NOMO-1 treated with DMSO at 0.1 percent for 48 hours (cell line): ENCODE data around the gene STMN1.
"Not testable (repeated sequence)": the region's sequence is repeated elsewhere in the genome, so short reads cannot be mapped to it uniquely, and the experiment has no call there.

Source experiments
- DNase-seq: peaks from one replicate; lab custom pipeline; 2025; ENCODE audit not compliant: unreplicated experiment; lab: John Stamatoyannopoulos, UW

STMN1 gene

DNA sequence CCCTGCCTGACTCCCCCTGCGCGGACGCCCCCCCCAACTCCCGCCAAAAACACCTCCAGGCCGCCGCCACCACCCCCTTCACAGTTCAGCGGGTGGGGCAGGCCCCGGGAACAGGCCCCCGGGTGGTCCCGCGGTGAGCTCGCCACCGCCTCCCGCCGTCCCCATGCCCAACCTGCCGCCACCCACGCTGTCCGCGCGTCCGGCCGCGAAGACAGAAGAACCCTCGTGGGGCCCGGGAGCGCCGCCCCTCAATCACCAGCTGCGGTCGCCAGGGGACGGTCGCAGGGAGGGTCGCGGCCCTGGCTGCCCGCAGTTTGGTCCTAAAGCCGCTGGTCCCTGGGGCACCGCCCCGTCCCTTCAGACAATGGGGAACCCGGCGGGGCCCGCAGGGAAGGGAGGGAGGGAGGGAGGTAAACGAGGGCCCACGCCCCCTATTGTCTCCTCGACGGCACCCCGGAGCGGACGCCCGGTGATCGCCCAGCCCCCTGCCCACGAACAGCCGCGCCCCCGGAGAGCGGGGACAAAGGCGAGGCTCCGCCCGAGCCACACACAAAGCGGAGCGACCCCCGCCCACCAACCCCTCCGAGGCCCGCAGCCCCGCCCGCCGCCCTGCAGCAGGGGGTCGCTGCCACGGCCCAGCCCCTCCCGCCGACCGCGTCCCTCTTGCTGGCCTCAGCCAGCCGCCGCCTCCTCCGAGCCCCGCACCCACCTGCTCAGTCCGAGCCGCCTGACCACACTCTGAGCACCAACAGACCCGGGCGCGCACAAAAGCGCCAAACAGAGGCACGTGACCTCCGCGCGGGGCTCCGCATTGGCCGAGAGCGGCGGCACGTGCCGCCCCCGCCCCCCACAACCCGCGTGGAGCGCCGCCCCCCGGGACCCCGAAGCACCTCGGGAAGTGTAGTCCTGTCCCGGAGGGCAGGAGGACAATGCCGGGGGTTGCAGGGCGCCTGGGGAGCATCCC lies at the start of gene STMN1:
STMN1 (minus strand) TSS at position 740 of the 964 bp plus-strand sequence. CDS start 1,743 bp downstream, outside the sequence.
- DNase-seq = peak; percentile 89

DNA sequence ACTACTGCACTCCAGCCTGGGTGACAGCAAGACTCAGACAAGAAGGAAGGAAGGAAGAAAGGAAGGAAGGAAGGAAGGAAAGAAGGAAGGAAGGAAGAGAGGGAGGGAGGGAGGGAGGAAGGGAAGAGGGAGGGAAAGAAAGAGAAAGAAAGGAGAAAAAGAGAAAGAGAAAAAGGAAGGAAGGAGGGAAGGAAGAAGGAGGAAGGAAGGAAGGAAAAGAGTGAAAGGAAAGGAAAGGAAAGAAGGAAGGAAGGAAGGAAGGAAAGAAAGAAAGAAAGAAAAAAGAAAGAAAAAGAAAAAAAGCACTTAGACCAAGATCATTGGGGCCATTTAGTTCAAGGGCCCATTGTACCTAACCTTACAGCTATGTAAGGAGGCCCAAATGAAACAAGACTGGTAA lies 49.3 kb upstream of the STMN1 start:
- no peak for DNase-seq

DNA sequence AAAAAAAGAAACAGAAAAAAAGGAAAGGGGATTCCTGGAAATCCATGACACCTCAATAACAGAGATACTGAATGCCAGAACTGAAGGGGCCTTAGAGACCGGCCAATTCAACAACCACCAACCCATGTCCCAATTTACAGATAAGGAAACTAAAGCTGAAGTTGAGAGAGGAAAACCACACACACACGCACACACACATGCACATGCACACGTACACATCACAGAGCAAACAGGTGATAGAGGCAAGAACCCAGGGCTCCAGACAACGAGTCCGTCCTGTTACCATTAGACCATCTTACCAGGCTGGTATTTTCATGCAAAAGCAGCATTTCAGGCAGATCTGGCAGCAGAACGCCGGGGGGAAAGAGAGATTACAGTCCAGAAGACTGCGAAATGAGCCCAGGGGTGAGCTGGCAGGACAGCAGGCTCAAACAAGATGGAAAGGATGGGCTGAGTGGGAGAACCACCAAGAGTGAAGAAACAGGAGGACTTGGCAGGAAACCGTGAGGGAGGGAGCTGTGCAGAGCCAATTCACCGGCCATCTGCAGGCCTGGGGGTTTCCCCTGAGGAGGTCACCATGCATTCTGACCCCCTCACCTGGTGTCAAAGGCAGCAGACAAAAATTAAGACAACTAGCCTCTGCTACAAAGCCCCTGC lies 48.2 kb upstream of the STMN1 start:
- no peak for DNase-seq

DNA sequence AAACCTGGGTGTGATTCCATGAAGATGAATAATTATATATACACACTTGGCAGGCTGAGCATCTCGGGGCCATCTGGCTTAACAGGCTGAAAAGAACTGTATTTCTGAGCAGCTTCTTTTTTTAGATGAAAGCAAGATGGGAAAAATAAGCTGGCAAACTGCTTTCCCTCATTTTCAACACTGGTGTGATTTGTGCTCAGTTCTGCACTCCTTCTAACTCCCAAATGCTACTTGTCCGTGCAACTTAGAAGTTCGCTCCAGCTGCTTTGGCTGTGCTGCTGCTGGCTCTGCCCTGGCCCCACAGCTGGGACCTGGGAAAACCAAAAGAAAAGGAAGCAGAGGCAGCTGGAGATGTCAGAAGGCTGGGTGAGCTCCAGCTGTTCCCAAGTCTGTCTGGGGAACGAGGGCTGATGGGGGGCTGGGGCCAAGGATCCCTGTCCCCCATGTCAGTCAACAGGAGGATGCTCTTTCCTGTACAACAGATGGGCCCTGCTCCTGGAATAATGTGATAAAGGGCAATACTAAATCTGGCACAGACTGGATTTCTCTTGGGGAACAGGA lies 46.7 kb upstream of the STMN1 start:
- no peak for DNase-seq

DNA sequence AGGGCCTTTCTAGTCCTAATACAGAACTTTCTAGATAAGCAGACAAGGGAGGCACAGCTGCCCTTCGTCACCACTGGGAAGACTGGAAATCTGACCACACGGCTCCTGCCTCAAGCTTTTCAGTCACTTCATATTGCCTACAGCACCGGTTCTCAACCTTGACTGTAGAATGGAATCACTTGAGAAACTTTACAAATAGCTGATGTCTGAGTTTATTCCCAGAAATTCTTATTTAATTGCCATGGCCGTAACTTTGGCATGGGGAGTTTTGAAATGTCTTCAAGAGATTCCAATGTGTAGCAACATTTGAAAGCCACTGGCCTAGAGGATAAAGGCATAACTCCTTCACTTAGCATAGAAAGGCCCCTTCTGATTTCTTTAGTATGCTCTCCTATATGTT lies 42.4 kb upstream of the STMN1 start:
- no peak for DNase-seq

DNA sequence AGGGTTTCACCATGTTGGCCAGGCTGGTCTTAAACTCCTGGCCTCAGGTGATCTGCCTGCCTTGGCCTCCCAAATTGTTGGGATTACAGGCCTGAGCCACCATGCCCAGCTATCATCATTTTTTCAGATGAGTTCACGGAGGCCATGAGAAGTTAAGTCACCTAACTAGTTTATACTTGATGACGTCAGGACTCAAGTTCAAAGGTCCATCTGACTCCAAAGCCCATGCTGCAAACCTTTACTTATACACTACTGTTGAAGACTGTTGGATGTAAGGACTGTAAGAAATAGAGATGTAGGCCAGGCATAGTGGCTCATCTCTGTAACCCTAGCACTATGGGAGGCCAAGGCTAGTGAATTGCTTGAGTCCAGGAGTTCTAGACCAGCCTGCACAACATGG lies 40.8 kb upstream of the STMN1 start:
- no peak for DNase-seq

DNA sequence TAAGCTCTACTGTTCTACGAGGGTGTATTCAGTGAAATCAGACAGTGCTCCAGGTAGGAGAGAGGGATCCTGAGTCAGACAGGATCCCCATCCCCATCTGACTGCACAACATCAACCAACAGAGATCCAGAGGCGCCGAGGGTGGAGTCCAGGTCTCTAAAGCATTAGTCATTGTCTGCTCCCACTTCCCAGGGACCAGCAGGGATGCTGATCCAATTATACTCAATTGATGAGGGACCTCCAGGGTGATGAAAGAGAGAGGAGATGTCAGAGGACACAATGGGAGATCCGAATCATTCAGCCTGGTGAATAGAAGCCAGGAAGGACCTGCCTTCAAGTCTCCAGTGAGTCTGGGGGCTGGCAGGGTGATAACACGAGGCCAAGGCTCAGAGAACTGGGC lies 39.5 kb upstream of the STMN1 start:
- no peak for DNase-seq

DNA sequence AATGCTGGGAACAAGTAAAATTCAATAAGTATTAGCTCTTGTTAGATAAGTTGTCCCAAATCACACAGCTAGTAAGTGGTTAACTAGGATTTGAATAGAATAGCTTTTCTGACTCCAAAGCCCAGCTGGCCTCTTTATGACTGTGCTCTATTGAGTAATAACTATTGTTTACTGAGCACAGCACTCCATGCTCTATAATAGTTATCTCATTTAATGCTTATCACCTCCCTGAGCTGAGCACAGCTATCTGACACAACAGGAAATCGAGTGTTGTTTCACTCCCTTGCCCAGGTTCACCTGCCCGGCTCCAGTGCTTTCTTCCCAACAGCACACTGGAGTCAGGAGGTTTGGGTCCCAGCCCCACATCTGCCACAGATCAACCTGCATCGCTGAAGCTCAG lies 38.8 kb upstream of the STMN1 start:
- no peak for DNase-seq

DNA sequence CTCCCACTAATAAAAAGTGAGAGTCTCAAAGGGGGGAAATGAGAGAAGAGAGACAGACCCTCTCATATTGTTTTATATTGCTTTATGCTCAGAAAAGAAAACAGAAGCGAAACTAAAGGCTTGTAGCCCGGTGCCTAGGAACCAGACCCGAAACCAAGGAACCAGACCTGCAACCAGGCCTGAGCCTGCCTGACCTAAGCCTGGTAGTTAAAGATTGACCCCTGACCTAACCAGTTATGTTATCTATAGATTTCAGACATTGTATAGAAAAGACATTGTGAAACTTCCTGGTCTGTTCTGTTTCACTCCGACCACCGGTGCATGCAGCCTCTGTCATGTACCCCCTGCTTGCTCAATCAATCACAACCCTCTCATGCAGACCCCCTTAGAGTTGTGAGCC lies 37.3 kb upstream of the STMN1 start:
- not testable (repeated sequence) for DNase-seq

DNA sequence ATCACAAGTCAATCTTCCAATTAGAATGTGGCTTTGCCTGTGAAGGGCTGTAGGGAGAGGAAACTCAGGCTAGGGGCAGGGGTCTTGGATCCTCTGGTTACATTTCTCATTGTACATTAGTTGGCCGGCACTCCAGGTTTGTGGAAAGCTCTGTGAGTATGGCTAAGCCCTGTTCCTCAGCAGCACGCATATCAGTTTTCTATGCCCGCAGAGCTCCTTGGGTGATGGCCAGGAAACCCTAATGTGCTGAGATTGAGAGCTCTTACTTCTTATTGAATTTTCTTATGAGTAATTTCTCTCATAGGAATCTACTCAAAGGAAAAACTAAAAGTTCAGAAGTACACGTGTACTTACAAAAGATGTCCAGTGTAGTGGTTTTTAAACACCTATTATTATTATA lies 30.7 kb upstream of the STMN1 start:
- DNase-seq = no peak

DNA sequence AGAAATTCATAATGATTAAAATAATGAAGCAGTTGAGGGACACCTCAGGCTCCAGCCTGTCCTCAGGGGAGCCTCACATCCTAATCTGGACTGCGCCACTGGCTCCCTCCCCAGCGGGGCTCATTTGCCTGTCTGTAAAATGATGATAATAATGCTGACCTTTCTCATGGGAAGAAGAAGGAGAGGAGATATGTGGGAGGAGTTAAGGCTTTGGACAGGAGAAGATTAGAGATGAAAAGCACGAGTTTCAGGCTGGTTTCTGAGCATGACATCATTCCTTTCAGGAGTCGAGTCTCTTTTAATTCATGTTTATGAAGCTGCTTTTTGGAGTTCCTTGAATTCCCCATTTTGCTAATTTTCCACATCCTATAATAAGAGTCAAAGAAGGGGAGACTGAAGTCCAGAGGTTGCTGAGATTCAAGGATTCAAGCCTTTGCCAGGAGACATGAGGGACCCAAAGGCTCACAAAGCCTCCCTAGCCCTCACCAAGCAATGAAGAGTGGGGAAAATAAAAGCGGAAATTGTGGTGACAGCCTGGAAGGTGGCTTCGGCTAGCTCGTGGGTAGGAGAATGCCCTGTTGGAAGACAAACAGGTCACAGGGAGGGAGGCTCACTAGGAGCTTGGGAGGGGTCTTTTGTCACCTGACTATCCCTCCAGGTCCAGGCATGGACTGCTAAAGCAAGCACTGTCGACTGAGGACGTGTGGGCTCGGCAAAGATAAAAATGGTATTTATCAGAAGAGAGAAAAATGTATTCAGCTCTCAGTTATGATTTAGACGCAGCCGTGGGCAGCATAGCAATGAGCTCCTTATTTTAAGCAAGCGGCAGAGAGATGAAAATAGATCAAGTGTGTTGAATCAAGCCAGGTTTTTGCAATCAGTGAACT lies 27.5 kb upstream of the STMN1 start:
- peak; percentile 7 for DNase-seq

DNA sequence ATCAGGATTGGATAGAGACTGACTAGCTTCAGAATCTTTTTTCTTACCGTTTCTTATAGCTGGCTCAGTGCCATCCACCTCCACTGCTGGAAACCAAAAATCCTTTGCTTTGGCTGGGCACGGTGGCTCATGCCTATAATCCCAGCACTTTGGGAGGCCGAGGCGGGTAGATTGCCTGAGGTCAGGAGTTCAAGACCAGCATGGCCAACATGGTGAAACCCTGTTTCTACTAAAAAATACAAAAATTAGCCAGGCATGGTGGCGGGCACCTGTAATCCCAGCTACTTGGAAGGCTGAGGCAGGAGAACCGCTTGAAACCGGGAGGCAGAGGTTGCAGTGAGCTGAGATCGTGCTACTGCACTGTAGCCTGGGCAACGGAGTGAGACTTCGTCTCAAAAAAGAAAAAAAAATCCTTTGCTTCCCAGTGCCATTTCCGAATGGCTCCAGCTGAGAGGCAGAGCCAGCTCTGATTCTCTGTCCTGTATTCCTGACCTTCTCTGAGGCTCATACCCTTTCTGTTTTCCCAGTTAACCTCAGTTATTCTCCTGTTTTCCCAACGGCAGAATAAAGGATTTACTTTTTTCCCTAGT lies 26.7 kb upstream of the STMN1 start:
- DNase-seq = not testable (repeated sequence)

DNA sequence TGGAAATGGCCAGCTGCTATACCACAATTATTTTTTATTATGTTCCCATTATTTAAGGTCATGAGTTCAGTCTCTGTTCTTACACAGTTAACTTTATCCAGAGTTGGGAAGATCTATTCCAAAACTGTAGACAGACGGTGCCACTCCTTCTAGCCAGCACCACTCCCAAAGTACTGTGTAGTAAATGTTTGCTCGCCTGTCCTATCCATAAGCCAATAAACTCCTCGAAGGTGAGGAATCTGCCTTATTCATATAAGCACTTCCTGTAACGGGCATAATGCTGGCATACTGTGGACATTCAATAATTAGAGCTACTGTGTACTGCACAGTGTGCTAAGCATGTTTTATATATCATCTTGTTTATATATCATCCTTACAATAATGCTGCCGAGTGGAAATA lies 26.1 kb upstream of the STMN1 start:
- DNase-seq = no peak

DNA sequence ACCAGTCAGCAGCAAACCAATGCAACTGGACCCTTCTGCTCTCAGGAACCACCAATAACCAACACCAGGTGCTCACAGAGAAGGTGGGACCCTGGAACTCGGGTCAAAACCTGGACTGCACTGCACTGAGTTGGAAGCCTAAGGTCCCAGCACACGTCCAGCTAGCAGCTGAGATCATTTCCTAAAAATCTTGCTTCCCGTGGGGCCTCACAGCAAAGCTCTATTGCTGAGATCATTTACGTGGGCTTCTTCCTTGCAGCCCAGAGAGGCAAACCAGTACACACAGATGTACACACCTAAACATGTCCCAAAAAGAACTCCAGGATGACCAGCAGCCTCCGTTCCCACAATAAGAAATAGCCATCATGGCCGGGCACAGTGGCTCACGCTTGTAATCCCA lies 22.8 kb upstream of the STMN1 start:
- DNase-seq = no peak

DNA sequence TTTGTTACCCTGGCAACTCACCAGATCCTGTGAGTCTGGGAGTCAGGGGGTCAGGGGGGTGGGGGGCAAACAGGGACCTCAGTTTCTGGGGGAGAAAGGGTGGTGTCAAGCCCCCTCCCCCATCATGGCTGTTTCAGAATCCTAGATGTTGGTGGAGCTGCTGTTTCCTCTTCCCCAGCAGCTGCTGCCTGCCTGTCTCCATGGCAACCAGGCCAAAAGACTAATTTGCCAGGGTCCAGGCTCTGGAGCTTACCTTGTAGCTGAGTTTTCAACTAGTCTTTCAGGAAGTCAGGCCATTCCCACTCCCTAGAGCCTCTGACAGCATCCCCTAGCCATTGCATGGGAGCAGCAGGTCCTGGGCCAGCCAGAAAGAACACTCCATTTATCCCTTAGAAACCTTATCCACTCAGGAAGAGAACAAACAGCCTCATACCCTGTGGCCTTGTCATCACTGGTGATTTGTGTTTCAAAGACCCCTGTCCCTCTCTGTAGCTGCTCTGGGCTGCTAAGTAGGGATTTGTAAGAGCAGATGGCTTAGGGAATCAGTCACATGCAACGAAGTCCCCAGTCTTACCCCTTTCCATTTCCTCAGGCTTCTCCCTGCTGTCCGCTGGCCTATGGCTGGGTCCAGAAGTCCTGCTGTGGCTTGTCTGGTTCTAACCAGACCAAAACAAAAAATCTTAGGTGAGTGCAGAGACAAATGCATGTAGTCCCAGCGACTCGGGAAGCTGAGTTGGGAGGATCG lies 21.5 kb upstream of the STMN1 start:
- DNase-seq = no peak

DNA sequence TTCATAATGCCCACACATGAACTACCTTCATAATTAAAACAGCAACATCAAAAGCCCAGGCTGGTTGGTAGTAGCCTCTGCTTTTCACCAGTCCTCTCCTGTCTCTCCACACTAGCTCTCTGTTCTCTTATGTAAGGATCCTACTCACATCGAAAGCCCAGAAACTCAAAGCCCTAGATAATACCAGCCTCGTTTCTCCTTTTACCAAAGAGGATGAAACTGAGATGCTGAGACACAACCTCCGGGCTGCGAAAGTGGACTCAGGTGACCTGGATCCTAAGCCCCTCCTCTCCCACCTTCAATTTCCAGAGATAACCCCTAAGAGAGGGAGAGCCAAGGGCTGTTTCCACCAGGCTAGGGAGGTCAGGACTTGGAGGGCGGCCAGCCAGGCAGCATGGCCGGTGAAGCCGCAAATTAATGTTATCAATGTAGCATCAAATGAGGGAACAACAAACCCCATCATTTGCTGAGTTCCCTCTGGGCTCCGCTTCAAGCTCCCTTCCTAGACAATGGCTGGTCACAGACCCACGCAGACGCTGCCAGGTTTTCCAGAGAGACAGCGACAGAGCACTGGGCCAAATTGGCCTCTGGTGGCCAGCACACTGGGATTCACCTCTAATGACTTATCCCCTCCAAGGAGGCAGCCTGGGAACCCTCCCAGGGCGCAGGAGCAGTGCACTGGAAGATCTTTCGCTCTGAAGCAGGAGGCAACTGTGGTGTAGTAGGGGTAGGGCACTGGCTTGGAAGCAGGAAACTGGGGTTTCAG lies 20.7 kb upstream of the STMN1 start:
- no peak for DNase-seq

DNA sequence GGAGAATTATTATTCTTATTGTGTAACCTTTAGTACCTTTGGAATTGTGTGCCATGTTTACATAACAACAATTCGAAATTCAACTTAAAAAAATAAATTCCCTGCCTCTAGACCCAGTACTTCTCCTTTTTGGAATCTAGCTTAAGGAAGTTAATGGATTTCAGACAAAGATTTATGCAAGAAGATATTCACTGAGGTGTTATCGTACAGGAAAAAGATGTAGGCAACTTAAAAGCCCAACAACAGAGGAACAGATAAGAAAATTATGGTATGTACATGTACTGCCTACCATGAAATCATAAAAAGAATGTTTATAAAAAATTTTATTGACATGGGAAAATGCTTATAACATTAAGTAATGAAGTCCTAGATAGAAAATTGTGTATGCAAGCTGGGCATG lies 18.2 kb upstream of the STMN1 start:
- peak; percentile 13 for DNase-seq

DNA sequence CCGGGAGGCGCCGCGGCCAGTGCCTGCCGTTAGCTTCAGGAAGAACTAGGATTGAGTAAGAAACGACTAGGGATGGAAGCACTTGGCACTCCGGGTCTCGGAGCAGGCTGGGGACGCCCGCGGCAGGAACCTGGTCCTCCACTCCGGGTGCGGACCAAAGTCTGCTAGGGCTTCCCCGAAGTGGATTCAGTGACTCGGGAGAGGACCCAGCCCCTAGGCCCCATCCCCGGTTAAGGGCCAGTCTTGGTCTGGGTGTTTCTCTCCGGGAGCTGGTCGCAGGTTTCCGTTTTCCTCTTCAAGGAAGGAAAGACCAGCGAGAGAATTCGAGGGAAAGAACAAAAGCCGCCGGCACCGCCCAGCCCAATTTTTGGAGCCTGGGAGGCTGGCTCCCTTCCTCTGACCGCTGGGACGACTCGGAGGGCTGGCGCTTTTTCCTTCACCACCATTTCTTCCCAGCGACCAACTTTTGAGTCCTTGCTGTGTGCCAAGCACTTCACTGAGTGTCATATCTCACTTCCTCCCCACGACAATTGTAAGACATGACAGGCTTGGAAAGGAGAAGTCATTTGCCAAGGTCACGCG lies 16.8 kb upstream of the STMN1 start:
- peak; percentile 52 for DNase-seq
